Measurements from ENCODE around the gene KIRREL3. TPM values are rescaled to one million over a fixed set of nuclear protein-coding genes. Genes with fewer than 3 reads are reported as not detected.

KIRREL3 gene
- total RNA-seq, 1 experiment from 2014 or later: 0.44 TPM

DNA sequence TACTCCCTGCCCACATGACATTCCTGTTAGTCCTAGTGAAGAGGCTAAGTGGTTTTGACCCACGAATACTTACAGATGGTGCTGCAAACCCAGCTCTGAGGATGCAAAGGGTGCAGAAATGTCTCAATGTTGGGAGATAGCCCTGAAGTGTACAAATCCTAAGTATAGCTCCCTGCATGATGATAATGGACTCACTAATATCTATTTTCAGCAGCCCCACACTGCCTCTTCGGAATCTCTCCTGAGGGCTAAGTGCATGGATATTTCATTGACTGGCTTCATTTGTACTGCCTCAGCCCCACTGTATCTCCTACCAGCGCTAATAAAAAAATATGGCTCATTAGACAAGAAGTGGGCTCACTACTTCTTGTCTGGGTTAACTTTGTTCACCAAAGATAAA, 114.5 kb downstream of the KIRREL3 start:
- Histone ChIP-seq H3K9ac (ENCODE audit: low read length) (no peak overlapping the region), H4K20me1 (ENCODE audit: low read length) (no peaks in the 10 kb centered on the region), H3K4me2 (ENCODE audit: low read length) (no peak overlapping the region), H3K9me2 (replicated peaks; ENCODE audit: low read length) (no peaks in the 10 kb centered on the region), H3K36me3 (ENCODE audit: low read depth, low read length) (no peaks in the 10 kb centered on the region), H3K27me3 (ENCODE audit: low read length) (peaks cover 5% of the 10 kb centered on the region; the same call in 1 of the 2 replicates), H3K4me3 (ENCODE audit: low read length) (no peak overlapping the region), H3K4me1 (ENCODE audit: insufficient read depth, low read length) (no peaks in the 10 kb centered on the region), H3F3A (ENCODE audit: low read length, unreplicated experiment) (no peaks in the 10 kb centered on the region), H3K9me3 (ENCODE audit: low read length) (0 out of 2 replicates have a peak, but pooled peaks cover 3% of the 10 kb centered on the region), H2AFZ (ENCODE audit: low read length) (no peak overlapping the region), H3K27ac (ENCODE audit: low read length) (no peak overlapping the region), H3K79me2 (ENCODE audit: low read length) (no peaks in the 10 kb centered on the region)
- ATAC-seq: no peak
- TF ChIP-seq, protein P1, sequence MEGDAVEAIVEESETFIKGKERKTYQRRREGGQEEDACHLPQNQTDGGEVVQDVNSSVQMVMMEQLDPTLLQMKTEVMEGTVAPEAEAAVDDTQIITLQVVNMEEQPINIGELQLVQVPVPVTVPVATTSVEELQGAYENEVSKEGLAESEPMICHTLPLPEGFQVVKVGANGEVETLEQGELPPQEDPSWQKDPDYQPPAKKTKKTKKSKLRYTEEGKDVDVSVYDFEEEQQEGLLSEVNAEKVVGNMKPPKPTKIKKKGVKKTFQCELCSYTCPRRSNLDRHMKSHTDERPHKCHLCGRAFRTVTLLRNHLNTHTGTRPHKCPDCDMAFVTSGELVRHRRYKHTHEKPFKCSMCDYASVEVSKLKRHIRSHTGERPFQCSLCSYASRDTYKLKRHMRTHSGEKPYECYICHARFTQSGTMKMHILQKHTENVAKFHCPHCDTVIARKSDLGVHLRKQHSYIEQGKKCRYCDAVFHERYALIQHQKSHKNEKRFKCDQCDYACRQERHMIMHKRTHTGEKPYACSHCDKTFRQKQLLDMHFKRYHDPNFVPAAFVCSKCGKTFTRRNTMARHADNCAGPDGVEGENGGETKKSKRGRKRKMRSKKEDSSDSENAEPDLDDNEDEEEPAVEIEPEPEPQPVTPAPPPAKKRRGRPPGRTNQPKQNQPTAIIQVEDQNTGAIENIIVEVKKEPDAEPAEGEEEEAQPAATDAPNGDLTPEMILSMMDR (conservative IDR thresholded peaks at IDR 0.05; ENCODE audit: low read depth, low read length): no peak
- no peak for TF ChIP-seq EZH2 (IDR thresholded peaks at IDR 0.05; ENCODE audit: low read length, unreplicated experiment)
- TF ChIP-seq EZH2phosphoT487 (IDR thresholded peaks at IDR 0.05; ENCODE audit: borderline replicate concordance, low read length): no peak
- ChIA-PET CTCF (no interaction called here), POLR2A (ENCODE audit: unreplicated experiment) (interaction anchor here (0.6 kb wide), 1 partner anchor 17 kb away, joined by 10 read pairs; no protein-coding TSS in a partner anchor)
- BruUV-seq (replicated peaks): no TSS peak
- intact Hi-C loops (cut with micrococcal nuclease): no loop called here
- no peak for DNase-seq

DNA sequence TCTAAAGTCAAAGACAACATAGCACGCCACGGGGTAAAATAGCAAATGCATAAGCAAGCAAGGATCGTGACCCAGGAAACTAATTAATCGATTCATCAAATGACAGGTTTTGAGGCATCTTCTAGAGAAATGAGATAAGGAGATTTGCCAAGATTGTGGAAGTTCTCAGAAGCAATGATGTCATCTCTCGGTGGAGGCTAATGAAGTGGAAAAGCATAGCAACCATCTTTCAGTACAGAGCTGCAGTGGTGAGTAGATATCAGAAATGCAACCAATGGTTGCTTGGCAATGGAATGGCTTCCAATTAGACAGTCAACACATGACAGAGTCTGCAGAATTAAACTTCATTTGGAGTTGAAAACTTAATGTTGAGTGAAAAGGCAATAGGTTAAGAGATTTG, 116.0 kb downstream of the KIRREL3 start:
- TF ChIP-seq EZH2phosphoT487 (IDR thresholded peaks at IDR 0.05; ENCODE audit: borderline replicate concordance, low read length): no peak
- TF ChIP-seq, protein P1 (conservative IDR thresholded peaks at IDR 0.05; ENCODE audit: low read depth, low read length): no peak
- no peak for TF ChIP-seq EZH2 (IDR thresholded peaks at IDR 0.05; ENCODE audit: low read length, unreplicated experiment)
- Histone ChIP-seq H3K9me3 (ENCODE audit: low read length) (0 out of 2 replicates have a peak, but pooled peaks cover 3% of the 10 kb centered on the region), H3K79me2 (ENCODE audit: low read length) (no peaks in the 10 kb centered on the region), H3K4me2 (ENCODE audit: low read length) (no peak overlapping the region), H2AFZ (ENCODE audit: low read length) (no peak overlapping the region), H3K36me3 (ENCODE audit: low read depth, low read length) (no peaks in the 10 kb centered on the region), H3K4me3 (ENCODE audit: low read length) (no peak overlapping the region), H3K27ac (ENCODE audit: low read length) (no peak overlapping the region), H3K27me3 (ENCODE audit: low read length) (peaks cover 2% of the 10 kb centered on the region; the same call in 1 of the 2 replicates), H3K4me1 (ENCODE audit: insufficient read depth, low read length) (no peaks in the 10 kb centered on the region), H3K9me2 (replicated peaks; ENCODE audit: low read length) (no peaks in the 10 kb centered on the region), H4K20me1 (ENCODE audit: low read length) (no peaks in the 10 kb centered on the region), H3F3A (ENCODE audit: low read length, unreplicated experiment) (no peaks in the 10 kb centered on the region), H3K9ac (ENCODE audit: low read length) (no peak overlapping the region)
- intact Hi-C loops (cut with micrococcal nuclease): no loop called here
- no TSS peak for BruUV-seq (replicated peaks)
- ATAC-seq (no peak), DNase-seq (no peak)
- POLR2A ChIA-PET (ENCODE audit: unreplicated experiment): no interaction called here
- CTCF ChIA-PET: no interaction called here

DNA sequence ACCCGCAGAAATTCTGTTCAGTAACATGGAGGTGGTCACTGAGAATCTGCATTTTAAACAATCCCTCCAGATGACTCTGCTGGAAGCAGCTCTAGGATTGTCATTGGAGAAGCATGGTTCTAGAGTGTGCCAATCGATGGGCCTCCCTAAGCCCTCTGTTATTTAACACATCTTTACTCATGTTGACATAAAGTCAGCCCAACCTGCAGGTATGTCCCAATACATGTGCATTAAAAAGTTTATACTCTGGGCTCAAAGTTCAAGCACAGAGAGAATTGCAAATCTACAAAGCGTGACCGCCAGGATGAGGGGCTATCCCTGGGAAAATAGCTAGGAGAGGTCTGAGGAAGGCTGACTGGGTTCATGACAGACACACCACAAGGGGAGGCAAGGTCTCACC, 116.4 kb downstream of the KIRREL3 start:
- Histone ChIP-seq H3K9me3 (ENCODE audit: low read length) (0 out of 2 replicates have a peak, but pooled peaks cover 3% of the 10 kb centered on the region), H3K4me1 (ENCODE audit: insufficient read depth, low read length) (no peaks in the 10 kb centered on the region), H3K79me2 (ENCODE audit: low read length) (no peaks in the 10 kb centered on the region), H3K9ac (ENCODE audit: low read length) (no peak overlapping the region), H3K27ac (ENCODE audit: low read length) (no peak overlapping the region), H3K4me2 (ENCODE audit: low read length) (no peak overlapping the region), H3K27me3 (ENCODE audit: low read length) (peaks cover 6% of the 10 kb centered on the region; the same call in 1 of the 2 replicates), H3K36me3 (ENCODE audit: low read depth, low read length) (no peaks in the 10 kb centered on the region), H3K4me3 (ENCODE audit: low read length) (no peak overlapping the region), H2AFZ (ENCODE audit: low read length) (no peak overlapping the region), H4K20me1 (ENCODE audit: low read length) (no peaks in the 10 kb centered on the region), H3F3A (ENCODE audit: low read length, unreplicated experiment) (no peaks in the 10 kb centered on the region), H3K9me2 (replicated peaks; ENCODE audit: low read length) (no peaks in the 10 kb centered on the region)
- DNase-seq (no peak), ATAC-seq (no peak)
- BruUV-seq (replicated peaks): no TSS peak
- intact Hi-C loops (cut with micrococcal nuclease): no loop called here
- TF ChIP-seq, protein P1 (conservative IDR thresholded peaks at IDR 0.05; ENCODE audit: low read depth, low read length): no peak
- TF ChIP-seq EZH2phosphoT487 (IDR thresholded peaks at IDR 0.05; ENCODE audit: borderline replicate concordance, low read length): no peak
- no peak for TF ChIP-seq EZH2 (IDR thresholded peaks at IDR 0.05; ENCODE audit: low read length, unreplicated experiment)
- POLR2A ChIA-PET (ENCODE audit: unreplicated experiment): no interaction called here
- CTCF ChIA-PET: no interaction called here

Measured in PC-3 (cell line).